ENCODE measurements around the gene JAK3.

DNA sequence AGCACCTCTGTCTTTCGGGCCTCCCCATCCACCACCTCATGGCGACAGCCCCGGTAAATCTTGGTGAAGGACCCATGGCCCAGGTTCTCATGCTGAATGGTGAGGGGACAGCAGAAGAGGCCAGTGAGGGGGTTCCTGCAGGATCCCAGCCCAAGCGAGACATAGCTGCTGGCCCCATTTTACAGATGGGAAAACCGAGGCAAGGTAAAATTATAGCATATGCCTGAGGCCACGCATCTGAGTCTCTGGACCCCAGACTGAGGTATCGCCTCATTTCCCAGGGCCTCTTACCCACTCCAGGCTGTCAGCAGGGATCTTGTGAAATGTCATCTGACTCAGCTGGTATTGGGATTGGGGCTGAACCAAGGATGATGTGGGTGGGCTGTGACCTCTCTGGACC is 9.8 kb downstream of the JAK3 start:
- TF ChIP-seq POLR2A (IDR thresholded peaks at IDR 0.05) (no peak), POLR2AphosphoS5 (IDR thresholded peaks at IDR 0.05) (no peak), EP300 (IDR thresholded peaks at IDR 0.05) (no peak)
- TF ChIP-seq, protein P1, sequence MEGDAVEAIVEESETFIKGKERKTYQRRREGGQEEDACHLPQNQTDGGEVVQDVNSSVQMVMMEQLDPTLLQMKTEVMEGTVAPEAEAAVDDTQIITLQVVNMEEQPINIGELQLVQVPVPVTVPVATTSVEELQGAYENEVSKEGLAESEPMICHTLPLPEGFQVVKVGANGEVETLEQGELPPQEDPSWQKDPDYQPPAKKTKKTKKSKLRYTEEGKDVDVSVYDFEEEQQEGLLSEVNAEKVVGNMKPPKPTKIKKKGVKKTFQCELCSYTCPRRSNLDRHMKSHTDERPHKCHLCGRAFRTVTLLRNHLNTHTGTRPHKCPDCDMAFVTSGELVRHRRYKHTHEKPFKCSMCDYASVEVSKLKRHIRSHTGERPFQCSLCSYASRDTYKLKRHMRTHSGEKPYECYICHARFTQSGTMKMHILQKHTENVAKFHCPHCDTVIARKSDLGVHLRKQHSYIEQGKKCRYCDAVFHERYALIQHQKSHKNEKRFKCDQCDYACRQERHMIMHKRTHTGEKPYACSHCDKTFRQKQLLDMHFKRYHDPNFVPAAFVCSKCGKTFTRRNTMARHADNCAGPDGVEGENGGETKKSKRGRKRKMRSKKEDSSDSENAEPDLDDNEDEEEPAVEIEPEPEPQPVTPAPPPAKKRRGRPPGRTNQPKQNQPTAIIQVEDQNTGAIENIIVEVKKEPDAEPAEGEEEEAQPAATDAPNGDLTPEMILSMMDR (IDR thresholded peaks at IDR 0.05), result no peak

Data from suprapubic skin (tissue), 4 donors.